ENCODE data around the gene TTC33.

- TF ChIP-seq CTCF (IDR thresholded peaks at IDR 0.05; ENCODE audit: low read depth, low read length) (no peak), EZH2phosphoT487 (IDR thresholded peaks at IDR 0.05; ENCODE audit: low read depth) (no peak)
Observed at GRCh38 chr5:40649463-40650030, 106.2 kb downstream of the TTC33 start.

Measured in OCI-LY3 (cell line).